GM12878 (cell line): Measurements from ENCODE around the gene GNAL. TPM values are rescaled to one million over a fixed set of nuclear protein-coding genes. Genes with fewer than 3 reads are reported as not detected.

Experiments used
- ATAC-seq: fragments of 200-7000 bp; cut with Tn5 transposase; 3 replicates; pipeline ENCODE4 v1.9.1; 2020; ENCODE audit warnings: mild to moderate bottlenecking, moderate library complexity
- BruUV-seq: library from RNA; stranded (reverse); fragments of 400-500 nt; replicated peaks from 2 replicates; lab custom pipeline; 2021; lab: Mats Ljungman, UMichigan
- CTCF ChIA-PET: fragments of 300-600 bp; sonication (Branson Sonifier 250); formaldehyde crosslinking; extraction: SDS; loops from one replicate; lab custom pipeline; 2021; ENCODE audit warnings: inconsistent platforms; lab: Yijun Ruan, JAX
- POLR2A ChIA-PET: fragments of 350-600 bp; formaldehyde crosslinking; extraction: SDS; loops from one replicate; lab custom pipeline; 2021; ENCODE audit warnings: inconsistent platforms; lab: Charles Lee
- RAD21 ChIA-PET: fragments of 300-600 bp; sonication (Branson Sonifier 250); formaldehyde crosslinking; loops from one replicate; lab custom pipeline; 2023; ENCODE audit warnings: antibody characterized with exemption; ENCODE audit not compliant: unreplicated experiment; lab: Charles Lee
- SMC1A ChIA-PET: fragments of 300-600 bp; sonication (Branson Sonifier 250); formaldehyde crosslinking; loops from one replicate; lab custom pipeline; 2023; ENCODE audit not compliant: unreplicated experiment, uncharacterized antibody; lab: Charles Lee
- DNase-seq: peaks from one replicate; pipeline ENCODE4 v3.0.0-alpha.2; 2011; ENCODE audit warnings: low read depth, low spot score
- FAIRE-seq: peaks from 3 replicates; lab custom pipeline; 2011; peaks lifted over from hg19 to GRCh38; lab: Jason Lieb, UNC
- H2AFZ ChIP-seq: 2 replicates; pipeline ENCODE4 v1.6.0; 2011; ENCODE audit warnings: low read depth, low read length, control low read depth; ENCODE audit not compliant: control insufficient read depth
- H3K27ac ChIP-seq: 2 replicates; pipeline ENCODE4 v1.5.1; 2011; ENCODE audit warnings: control low read depth; ENCODE audit not compliant: control insufficient read depth, insufficient read depth
- H3K27me3 ChIP-seq, 2 experiments: replicated peaks in 1 of 2; 2 replicates each; pipeline versions ENCODE4 v1.6.0 to v1.6.1; 2011; ENCODE audit warnings: low read length in 1 of 2; ENCODE audit not compliant: control insufficient read depth in 2 of 2, insufficient read depth in 2 of 2
- H3K36me3 ChIP-seq, 2 experiments: 2 replicates each; pipeline ENCODE4 v1.5.1; 2011; ENCODE audit warnings: low read length in 1 of 2; ENCODE audit not compliant: control insufficient read depth in 2 of 2, insufficient read depth in 2 of 2
- H3K4me1 ChIP-seq: 2 replicates; pipeline ENCODE4 v1.6.1; 2011; ENCODE audit warnings: mild to moderate bottlenecking, low read length, moderate library complexity, mixed read lengths; ENCODE audit not compliant: control insufficient read depth, insufficient read depth
- H3K4me2 ChIP-seq: 2 replicates; pipeline ENCODE4 v1.6.0; 2011; ENCODE audit warnings: control low read depth; ENCODE audit not compliant: control insufficient read depth, insufficient read depth
- H3K4me3 ChIP-seq: fragments of 200-600 bp; sonication (generic); 2 replicates; pipeline ENCODE4 v1.5.1; 2016
- H3K79me2 ChIP-seq: 2 replicates; pipeline ENCODE4 v1.6.0; 2011; ENCODE audit warnings: low read length; ENCODE audit not compliant: control insufficient read depth, insufficient read depth
- H3K9ac ChIP-seq: 2 replicates; pipeline ENCODE4 v1.8.0; 2011; ENCODE audit warnings: low read length, control low read depth, mixed read lengths; ENCODE audit not compliant: control insufficient read depth, insufficient read depth
- H3K9me3 ChIP-seq: replicated peaks from 3 replicates; pipeline ENCODE4 v1.5.1; 2011; ENCODE audit warnings: mild to moderate bottlenecking, low read length; ENCODE audit not compliant: control insufficient read depth, insufficient read depth
- H4K20me1 ChIP-seq: 2 replicates; pipeline ENCODE4 v1.6.0; 2011; ENCODE audit not compliant: control insufficient read depth, insufficient read depth
- ASH2L ChIP-seq: fragments of 300-600, 200-600 bp; sonication (generic); IDR thresholded peaks from 2 replicates; pipeline ENCODE4 v1.6.1; 2017; ENCODE audit warnings: low read depth, mild to moderate bottlenecking, borderline replicate concordance
- CBX3 ChIP-seq: fragments of 200-600 bp; sonication (generic); IDR thresholded peaks from 2 replicates; pipeline ENCODE4 v1.6.1; 2016; ENCODE audit warnings: low read depth, borderline replicate concordance
- CREM ChIP-seq: IDR thresholded peaks from 2 replicates; pipeline ENCODE4 v1.6.1; 2014; ENCODE audit warnings: antibody characterized with exemption, low read depth
- E2F4 ChIP-seq: IDR thresholded peaks from 2 replicates; pipeline ENCODE4 v1.6.1; 2012; ENCODE audit warnings: low read depth, low read length, improper control_type of control experiment
- E2F8 ChIP-seq: fragments of 450-650 bp; IDR thresholded peaks from 2 replicates; pipeline ENCODE4 v1.6.1; 2018; ENCODE audit warnings: mild to moderate bottlenecking, low read depth, moderate library complexity; ENCODE audit not compliant: partially characterized antibody
- EGR1 ChIP-seq, 2 experiments: IDR thresholded peaks; 1 replicate in 1 of 2; 2 replicates in 1 of 2; pipeline ENCODE4 v1.6.1; 2011 to 2012; ENCODE audit warnings: low read depth in 2 of 2, low read length in 2 of 2, borderline replicate concordance in 1 of 2, mild to moderate bottlenecking in 1 of 2, moderate library complexity in 1 of 2
- EP300 ChIP-seq, 2 experiments: fragments of 150-350 bp in 1 of 2; IDR thresholded peaks; 2 replicates each; pipeline ENCODE4 v1.6.1; 2011 to 2012; ENCODE audit warnings: low read depth in 2 of 2, low read length in 2 of 2, borderline replicate concordance in 1 of 2, improper control_type of control experiment in 1 of 2, inconsistent platforms in 1 of 2; ENCODE audit not compliant: control insufficient read depth in 1 of 2
- ESRRA ChIP-seq: IDR thresholded peaks from 2 replicates; pipeline ENCODE4 v1.6.1; 2012; ENCODE audit warnings: mild to moderate bottlenecking, low read length, improper control_type of control experiment
- KAT2A ChIP-seq: conservative IDR thresholded peaks from 2 replicates; pipeline ENCODE4 v1.6.1; 2011; ENCODE audit warnings: low read depth, low read length; ENCODE audit not compliant: control insufficient read depth
- MTA3 ChIP-seq: IDR thresholded peaks from 2 replicates; pipeline ENCODE4 v1.6.1; 2012; ENCODE audit warnings: low read length, inconsistent platforms, borderline replicate concordance
- MYB ChIP-seq: fragments of 150-350 bp; IDR thresholded peaks from 2 replicates; pipeline ENCODE4 v1.6.1; 2014; ENCODE audit warnings: mild to moderate bottlenecking, low read depth, low read length, borderline replicate concordance
- NFYA ChIP-seq: IDR thresholded peaks from 2 replicates; pipeline ENCODE4 v1.6.1; 2011; ENCODE audit warnings: low read depth, mild to moderate bottlenecking, low read length, improper control_type of control experiment, borderline replicate concordance
- PAX5 ChIP-seq: IDR thresholded peaks from 2 replicates; pipeline ENCODE4 v1.6.1; 2011; ENCODE audit warnings: low read depth, low read length, borderline replicate concordance
- PKNOX1 ChIP-seq: fragments of 450-650 bp; IDR thresholded peaks from 2 replicates; pipeline ENCODE4 v1.6.1; 2016; ENCODE audit warnings: mild to moderate bottlenecking
- SIX5 ChIP-seq: IDR thresholded peaks from 2 replicates; pipeline ENCODE4 v1.6.1; 2011; ENCODE audit warnings: mild to moderate bottlenecking, low read depth, low read length, moderate library complexity; ENCODE audit not compliant: severe bottlenecking
- SREBF2 ChIP-seq: IDR thresholded peaks from 2 replicates; pipeline ENCODE4 v1.6.1; 2012; ENCODE audit warnings: mild to moderate bottlenecking, low read length
- WGBS: methylation state at CpG from one replicate; pipeline ENCODE4 v1.1.6; 2016; ENCODE audit warnings: low lambda C conversion rate; ENCODE audit not compliant: insufficient replicate concordance, insufficient coverage; ENCODE audit errors: missing lambda C conversion rate; 5-methylcytosine and 5-hydroxymethylcytosine counted together
- in situ Hi-C: fragments of 300-500 bp; cut with MboI; formaldehyde crosslinking; loops from 9 replicates; pipeline ENCODE4 v1.14.3; 2018; ENCODE audit warnings: mixed read lengths
- intact Hi-C: fragments of 100-400 bp; cut with micrococcal nuclease; formaldehyde crosslinking; loops from one replicate; pipeline ENCODE4 v1.14.2; 2022; ENCODE audit not compliant: unreplicated experiment
- polyA plus RNA-seq, 11 experiments: library from polyadenylated mRNA; depleted of rRNA in 4 of 11; unstranded in 6 of 11; stranded (reverse) in 5 of 11; fragments of >200 nt; fragmentation: Nextera tagmentation in 4 of 11; fragmentation: Illumina TruSeq in 1 of 11; extraction: Ambion mirVana in 4 of 11; extraction: Trizol in 1 of 11; gene quantifications; 1 replicate in 1 of 11; 2 replicates in 10 of 11; pipeline versions ENCODE4 v1.2.1 to v1.2.3, GENCODE V29; 2011 to 2016; ENCODE audit warnings: inconsistent platforms in 2 of 11, missing spikeins in 2 of 11, low read depth in 1 of 11
- total RNA-seq, 4 experiments: library from RNA; depleted of rRNA in 3 of 4; stranded (reverse); fragments of >200 nt in 3 of 4; fragmentation: Illumina TruSeq in 1 of 4; extraction: Trizol in 1 of 4; gene quantifications; 2 replicates each; pipeline versions ENCODE4 v1.2.1 to v1.2.3, GENCODE V29; 2013 to 2021

GNAL gene
- total and polyA plus RNA-seq, 10 of the 15 experiments (the other 5 are each of a cell fraction or from before 2014, with no cell fraction given), result 0.02 to 0.39 (median 0.05) TPM; not detected in 5

- no peak overlapping the region for H3K9ac ChIP-seq
- no peaks in the 10 kb centered on the region for H3K9me3 ChIP-seq
- ATAC-seq (no peak), FAIRE-seq (no peak), DNase-seq (no peak)
- H3K4me1 ChIP-seq, result no peaks in the 10 kb centered on the region
- H3K36me3 ChIP-seq, result no peaks in the 10 kb centered on the region
- TF ChIP-seq PKNOX1 (no peak), CREM (no peak), SIX5 (no peak), E2F4 (no peak), EGR1 (IDR thresholded peaks at IDR 0.05; ENCODE audit: borderline replicate concordance in 1 of 2, low read depth in 2 of 2, low read length in 2 of 2) (no peak), CBX3 (no peak), ASH2L (no peak), KAT2A (no peak), MYB (no peak), MTA3 (no peak), EP300 (IDR thresholded peaks at IDR 0.05; ENCODE audit: borderline replicate concordance in 1 of 2, control insufficient read depth in 1 of 2, low read depth in 2 of 2, low read length in 2 of 2) (no peak), PAX5 (no peak), NFYA (no peak), ESRRA (no peak), E2F8 (no peak), SREBF2 (no peak)
- no peak overlapping the region for H3K27ac ChIP-seq
- peaks cover 1 to 4% of the 10 kb centered on the region in 2 experiments; a peak in 3 of 4 replicates for H3K27me3 ChIP-seq
- H4K20me1 ChIP-seq, result no peaks in the 10 kb centered on the region
- 63% methylated on average over 4 of the region's 7 CpGs for WGBS
- ChIA-PET SMC1A (no interaction called here), POLR2A (no interaction called here), RAD21 (no interaction called here), CTCF (interaction anchor here (1.4 kb wide), 1 partner anchor 278 kb away, joined by 4 read pairs; no protein-coding TSS in a partner anchor)
- H3K4me2 ChIP-seq, result no peak overlapping the region
- no peak overlapping the region for H2AFZ ChIP-seq
- H3K79me2 ChIP-seq, result no peaks in the 10 kb centered on the region
- in situ Hi-C loops (no loop called here), intact Hi-C loops (no loop called here)
- no peak overlapping the region for H3K4me3 ChIP-seq
- no TSS peak for BruUV-seq
Observed at GRCh38 chr18:11660691-11661090, 28.4 kb upstream of the GNAL start.
